Measurements from ENCODE around the gene WDR33.
A peak's percentile ranks its signal among the peaks of the same experiment; 100 is the strongest.

WDR33 gene

DNA sequence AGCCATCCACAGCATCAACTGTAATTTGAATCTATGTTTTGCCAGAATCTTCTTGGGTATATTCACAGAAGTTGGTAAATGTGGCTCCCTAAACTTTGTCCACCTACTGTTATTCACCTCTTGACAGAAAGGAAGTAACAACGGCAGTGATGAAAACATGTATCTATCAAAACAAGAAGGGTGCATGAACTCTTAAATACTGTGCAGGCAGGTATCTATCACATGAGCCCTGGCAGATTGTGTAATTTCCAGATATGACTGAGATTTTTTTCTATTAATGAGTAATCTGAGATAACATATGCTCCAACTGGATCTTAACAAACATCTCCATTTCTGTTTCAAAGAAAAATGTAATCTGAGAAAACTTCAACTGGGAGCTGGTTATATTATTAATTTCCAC lies 73.1 kb downstream of the WDR33 start:
- no peak overlapping the region for H3K27ac ChIP-seq (ENCODE audit: low read length)
- H3K4me1 ChIP-seq (ENCODE audit: control insufficient read depth, insufficient read depth, low read length): peaks cover 3% of the 10 kb centered on the region
- H3K9me3 ChIP-seq (ENCODE audit: control insufficient read depth in 2 of 2, low read length in 2 of 2): no peaks in the 10 kb centered on the region
- H3K4me3 ChIP-seq (ENCODE audit: low read length in 2 of 2): no peak overlapping the region
- H3K36me3 ChIP-seq (ENCODE audit: control insufficient read depth in 2 of 2, insufficient read depth in 2 of 2, low read length in 2 of 2): peaks cover 0 to 11% of the 10 kb centered on the region in 2 donors
- H3K9ac ChIP-seq (ENCODE audit: low read length in 2 of 2): no peak overlapping the region
- no peaks in the 10 kb centered on the region for H3K27me3 ChIP-seq (ENCODE audit: control insufficient read depth in 1 of 2, insufficient read depth in 2 of 2, low read length in 2 of 2)

DNA sequence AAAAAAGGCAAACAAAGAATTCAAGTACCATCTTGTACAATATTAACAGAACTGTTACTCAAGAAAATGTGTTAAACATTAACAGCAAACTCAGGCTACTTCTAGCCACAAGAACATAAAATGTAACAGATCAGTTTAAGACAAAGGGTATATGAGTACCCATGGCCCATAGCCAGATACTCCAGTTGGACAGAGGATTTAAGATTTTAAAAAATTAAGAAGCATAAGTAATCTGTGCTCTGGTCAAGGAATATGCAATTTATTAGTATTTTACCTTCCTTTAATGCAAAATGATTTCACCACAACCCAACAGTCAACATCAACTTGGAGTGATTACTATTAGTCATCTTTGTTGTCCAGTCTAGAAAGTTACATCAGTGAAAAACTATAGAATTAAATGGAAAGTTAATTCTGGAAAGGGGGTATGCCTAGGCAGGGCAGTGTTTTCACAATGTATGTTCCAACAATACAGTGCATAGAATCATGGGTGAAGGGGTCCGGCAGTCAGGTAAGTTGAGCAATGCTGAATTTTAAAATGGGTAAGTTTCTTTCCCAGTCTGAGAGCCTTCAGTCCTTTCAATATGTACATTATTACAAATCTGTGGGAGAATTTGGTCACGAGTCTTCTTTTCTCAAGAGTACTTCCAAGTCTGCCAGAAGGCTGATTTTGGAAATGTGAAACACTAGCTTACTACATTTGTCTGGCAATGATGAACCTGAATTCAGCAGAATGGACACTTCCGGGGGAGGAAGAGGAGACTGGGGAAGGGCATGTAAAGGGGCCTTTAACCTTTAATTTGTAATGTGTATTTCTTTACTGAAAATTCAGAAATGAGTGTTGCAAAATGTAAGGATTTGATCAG lies 75.2 kb downstream of the WDR33 start:
- Histone ChIP-seq H3K4me1 (ENCODE audit: control insufficient read depth, insufficient read depth, low read length) (peaks cover 3% of the 10 kb centered on the region), H3K27me3 (ENCODE audit: control insufficient read depth in 1 of 2, insufficient read depth in 2 of 2, low read length in 2 of 2) (no peaks in the 10 kb centered on the region), H3K9me3 (ENCODE audit: control insufficient read depth in 2 of 2, low read length in 2 of 2) (no peaks in the 10 kb centered on the region), H3K36me3 (ENCODE audit: control insufficient read depth in 2 of 2, insufficient read depth in 2 of 2, low read length in 2 of 2) (peaks cover 0 to 4% of the 10 kb centered on the region in 2 donors), H3K9ac (ENCODE audit: low read length in 2 of 2) (no peak overlapping the region), H3K4me3 (ENCODE audit: low read length in 2 of 2) (no peak overlapping the region), H3K27ac (ENCODE audit: low read length) (no peak overlapping the region)

DNA sequence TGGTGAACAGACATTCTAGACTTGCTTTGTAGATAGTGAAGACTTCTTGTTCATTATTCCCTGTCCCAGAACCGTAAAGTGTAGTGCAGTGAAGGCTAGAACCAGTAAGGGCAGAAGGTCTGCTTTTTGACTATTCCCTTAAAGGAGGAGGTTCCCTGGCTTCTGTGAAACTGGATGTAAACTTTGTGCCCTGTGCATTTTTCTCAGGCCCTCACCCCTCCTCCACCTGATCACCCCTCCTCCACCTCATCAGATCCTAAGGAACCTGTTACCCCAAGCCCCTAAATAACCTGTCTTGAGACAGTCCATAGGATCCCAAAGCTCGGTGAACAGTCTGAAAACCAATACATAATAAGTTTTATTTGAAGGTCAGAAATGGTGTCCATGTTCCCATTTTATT lies 75.9 kb downstream of the WDR33 start:
- Histone ChIP-seq H3K4me3 (ENCODE audit: low read length in 2 of 2) (no peak overlapping the region), H3K4me1 (ENCODE audit: control insufficient read depth, insufficient read depth, low read length) (peaks cover 3% of the 10 kb centered on the region), H3K9ac (ENCODE audit: low read length in 2 of 2) (no peak overlapping the region), H3K36me3 (ENCODE audit: control insufficient read depth in 2 of 2, insufficient read depth in 2 of 2, low read length in 2 of 2) (peaks cover 0 to under 1% of the 10 kb centered on the region in 2 donors), H3K9me3 (ENCODE audit: control insufficient read depth in 2 of 2, low read length in 2 of 2) (no peaks in the 10 kb centered on the region), H3K27ac (ENCODE audit: low read length) (no peak overlapping the region), H3K27me3 (ENCODE audit: control insufficient read depth in 1 of 2, insufficient read depth in 2 of 2, low read length in 2 of 2) (no peaks in the 10 kb centered on the region)

DNA sequence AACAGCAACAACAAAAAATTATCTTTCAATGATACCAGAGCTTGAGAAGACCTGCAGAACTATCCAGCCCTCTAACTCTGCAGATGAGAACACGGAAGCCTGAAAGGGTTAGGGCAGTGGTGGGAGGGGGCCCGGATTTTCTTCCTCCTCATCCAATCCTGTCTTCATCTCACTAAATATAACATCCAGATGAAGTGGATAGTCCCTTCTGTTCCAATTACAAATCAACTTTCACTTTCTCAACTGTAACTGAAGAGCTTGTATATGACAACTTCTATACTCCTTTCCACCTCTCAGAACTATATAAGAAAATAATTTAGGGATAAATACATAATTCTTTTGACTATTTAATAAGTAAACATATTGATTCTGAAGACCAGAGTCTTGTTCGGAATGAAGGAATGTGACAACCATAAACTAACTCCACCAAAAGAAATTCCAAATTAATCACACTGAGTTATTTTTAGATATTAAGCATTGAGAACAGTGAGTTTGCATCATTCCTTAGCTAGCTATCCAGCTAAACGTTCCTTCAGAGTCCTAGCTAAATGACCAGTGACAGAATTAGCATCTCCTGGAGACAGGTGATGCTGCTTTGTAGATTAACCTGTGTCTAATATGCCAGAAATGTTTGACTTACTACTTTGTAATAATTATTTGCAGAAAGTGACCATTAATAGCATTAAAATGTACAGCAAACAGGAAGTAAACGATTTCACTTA lies 77.0 kb downstream of the WDR33 start:
- Histone ChIP-seq H3K9me3 (ENCODE audit: control insufficient read depth in 2 of 2, low read length in 2 of 2) (no peaks in the 10 kb centered on the region), H3K4me3 (ENCODE audit: low read length in 2 of 2) (peak overlapping the region; percentile 2 to 52), H3K36me3 (ENCODE audit: control insufficient read depth in 2 of 2, insufficient read depth in 2 of 2, low read length in 2 of 2) (no peaks in the 10 kb centered on the region), H3K27ac (ENCODE audit: low read length) (no peak overlapping the region), H3K4me1 (ENCODE audit: control insufficient read depth, insufficient read depth, low read length) (peaks cover 3% of the 10 kb centered on the region), H3K9ac (ENCODE audit: low read length in 2 of 2) (peak overlapping the region in 1 of 2 donors; percentile 24), H3K27me3 (ENCODE audit: control insufficient read depth in 1 of 2, insufficient read depth in 2 of 2, low read length in 2 of 2) (no peaks in the 10 kb centered on the region)

DNA sequence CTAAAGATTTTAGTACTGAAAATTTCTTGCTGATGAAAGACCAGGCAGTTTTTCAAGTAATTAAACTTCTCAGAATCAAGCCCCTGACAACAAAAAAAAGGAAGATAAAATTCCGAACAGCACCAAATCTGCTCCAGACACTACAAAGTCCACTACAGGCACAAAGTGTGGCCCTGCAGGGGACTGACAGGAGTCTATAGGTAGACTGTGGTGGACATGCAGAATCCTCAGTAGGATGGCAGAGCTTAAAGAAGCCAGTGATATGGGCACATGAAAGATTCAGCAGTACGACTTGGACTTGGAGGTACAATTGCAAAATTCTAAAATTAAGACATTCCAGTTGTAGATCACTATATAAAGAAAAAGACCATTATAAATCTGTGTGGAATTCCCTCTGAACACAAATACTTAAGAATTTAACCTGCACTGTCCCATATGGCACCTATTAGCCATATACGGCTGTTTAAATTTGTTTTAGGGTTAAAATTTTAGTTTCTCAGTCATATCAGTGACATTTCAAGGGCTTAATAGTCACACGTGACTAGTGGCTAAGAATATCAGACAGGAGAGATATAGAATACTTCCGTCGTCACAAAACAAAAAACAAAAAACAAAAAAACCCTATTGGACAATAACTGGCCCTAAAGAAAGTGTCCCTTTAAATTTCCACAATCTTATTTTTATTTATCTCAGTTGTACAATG lies 77.7 kb downstream of the WDR33 start:
- Histone ChIP-seq H3K27me3 (ENCODE audit: control insufficient read depth in 1 of 2, insufficient read depth in 2 of 2, low read length in 2 of 2) (no peaks in the 10 kb centered on the region), H3K36me3 (ENCODE audit: control insufficient read depth in 2 of 2, insufficient read depth in 2 of 2, low read length in 2 of 2) (no peaks in the 10 kb centered on the region), H3K27ac (ENCODE audit: low read length) (no peak overlapping the region), H3K9me3 (ENCODE audit: control insufficient read depth in 2 of 2, low read length in 2 of 2) (no peaks in the 10 kb centered on the region), H3K4me1 (ENCODE audit: control insufficient read depth, insufficient read depth, low read length) (peaks cover 3% of the 10 kb centered on the region), H3K4me3 (ENCODE audit: low read length in 2 of 2) (peak overlapping the region; percentile 2 to 52), H3K9ac (ENCODE audit: low read length in 2 of 2) (peak overlapping the region in 1 of 2 donors; percentile 24)

DNA sequence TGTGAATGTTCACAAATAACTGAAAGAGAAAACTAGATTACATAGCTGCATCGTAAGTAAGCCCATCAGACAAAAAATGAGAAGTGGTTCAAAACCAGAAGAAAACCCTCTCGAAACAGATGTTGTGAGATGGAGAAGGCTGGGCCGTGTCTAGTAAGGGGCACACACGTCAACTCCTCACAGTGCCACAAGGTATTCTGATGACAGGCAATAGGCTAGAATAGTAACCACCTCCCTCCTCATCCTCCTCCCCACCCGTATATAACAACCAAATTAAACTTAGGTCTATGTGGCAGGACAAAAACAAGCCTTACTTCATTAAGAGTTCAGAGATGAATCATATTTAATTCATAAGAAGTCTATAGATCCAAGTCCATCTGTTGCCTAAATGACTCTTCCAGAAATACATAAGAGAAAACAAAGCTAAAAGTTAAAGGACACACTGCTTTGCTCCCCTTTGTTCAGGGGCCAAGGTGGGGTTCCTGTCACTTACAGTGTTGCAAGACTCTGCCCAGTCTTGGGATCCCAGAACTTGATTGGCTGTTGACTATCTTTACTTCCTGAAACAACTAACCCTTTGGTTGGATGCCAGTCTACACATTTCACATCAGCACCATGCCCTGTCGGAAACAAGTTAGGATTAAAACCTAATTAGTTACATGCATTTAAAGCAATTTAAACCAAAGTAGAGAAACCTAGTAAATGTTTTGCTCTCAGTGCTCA lies 84.7 kb downstream of the WDR33 start:
- Histone ChIP-seq H3K27me3 (ENCODE audit: control insufficient read depth in 1 of 2, insufficient read depth in 2 of 2, low read length in 2 of 2) (no peaks in the 10 kb centered on the region), H3K27ac (ENCODE audit: low read length) (no peak overlapping the region), H3K4me1 (ENCODE audit: control insufficient read depth, insufficient read depth, low read length) (no peaks in the 10 kb centered on the region)

DNA sequence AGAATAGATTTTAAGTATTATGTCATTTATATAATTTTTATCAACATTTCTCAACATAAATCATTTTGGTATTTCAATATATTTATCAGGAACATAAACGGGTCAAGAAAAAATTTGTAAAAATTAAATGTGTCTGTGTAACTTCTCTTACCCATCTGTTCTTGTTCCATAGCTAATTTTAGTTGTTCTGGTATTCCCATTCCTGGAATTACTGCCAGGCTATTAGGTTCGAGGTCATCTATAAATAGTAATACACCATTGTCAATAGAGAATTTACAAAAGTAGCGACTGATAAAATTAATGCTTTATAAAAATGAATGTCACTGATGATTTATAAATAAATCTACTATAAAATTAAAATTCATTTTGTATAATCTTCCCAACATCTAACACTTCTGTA lies 88.2 kb downstream of the WDR33 start:
- Histone ChIP-seq H3K4me1 (ENCODE audit: control insufficient read depth, insufficient read depth, low read length) (no peaks in the 10 kb centered on the region), H3K27ac (ENCODE audit: low read length) (no peak overlapping the region), H3K36me3 (ENCODE audit: control insufficient read depth in 2 of 2, insufficient read depth in 2 of 2, low read length in 2 of 2) (peaks cover 31 to 37% of the 10 kb centered on the region in 2 donors), H3K4me3 (ENCODE audit: low read length in 2 of 2) (no peak overlapping the region), H3K27me3 (ENCODE audit: control insufficient read depth in 1 of 2, insufficient read depth in 2 of 2, low read length in 2 of 2) (no peaks in the 10 kb centered on the region), H3K9ac (ENCODE audit: low read length in 2 of 2) (no peak overlapping the region), H3K9me3 (ENCODE audit: control insufficient read depth in 2 of 2, low read length in 2 of 2) (no peaks in the 10 kb centered on the region)

More for the DNA sequence above, 84.7 kb downstream of the WDR33 start:
- Histone ChIP-seq H3K9me3 (ENCODE audit: control insufficient read depth in 2 of 2, low read length in 2 of 2) (no peaks in the 10 kb centered on the region), H3K4me3 (ENCODE audit: low read length in 2 of 2) (no peak overlapping the region), H3K9ac (ENCODE audit: low read length in 2 of 2) (no peak overlapping the region), H3K36me3 (ENCODE audit: control insufficient read depth in 2 of 2, insufficient read depth in 2 of 2, low read length in 2 of 2) (peaks cover 16 to 19% of the 10 kb centered on the region in 2 donors)

DNA sequence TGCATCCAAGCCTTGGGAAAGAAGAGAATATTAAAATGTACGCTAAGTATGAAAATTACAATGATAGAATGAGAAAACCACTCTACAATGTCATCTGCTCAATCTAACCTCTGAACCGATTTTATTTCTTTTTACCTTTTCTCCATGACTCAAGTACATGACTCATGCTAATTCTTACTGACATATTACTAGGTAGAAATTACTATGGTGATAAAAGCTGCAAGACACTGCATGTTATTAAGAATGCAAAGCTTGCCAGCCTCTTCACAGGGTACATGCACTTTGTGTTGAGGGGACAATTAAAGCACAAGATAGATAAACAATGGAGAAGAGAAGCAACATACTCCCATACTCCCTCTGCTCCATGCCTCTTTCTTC lies 89.0 kb downstream of the WDR33 start:
- peaks cover 31 to 39% of the 10 kb centered on the region in 2 donors for H3K36me3 ChIP-seq (ENCODE audit: control insufficient read depth in 2 of 2, insufficient read depth in 2 of 2, low read length in 2 of 2)
- H3K9ac ChIP-seq (ENCODE audit: low read length in 2 of 2): no peak overlapping the region
- H3K9me3 ChIP-seq (ENCODE audit: control insufficient read depth in 2 of 2, low read length in 2 of 2): no peaks in the 10 kb centered on the region
- no peak overlapping the region for H3K27ac ChIP-seq (ENCODE audit: low read length)
- H3K4me3 ChIP-seq (ENCODE audit: low read length in 2 of 2): no peak overlapping the region
- H3K27me3 ChIP-seq (ENCODE audit: control insufficient read depth in 1 of 2, insufficient read depth in 2 of 2, low read length in 2 of 2): no peaks in the 10 kb centered on the region
- no peaks in the 10 kb centered on the region for H3K4me1 ChIP-seq (ENCODE audit: control insufficient read depth, insufficient read depth, low read length)

DNA sequence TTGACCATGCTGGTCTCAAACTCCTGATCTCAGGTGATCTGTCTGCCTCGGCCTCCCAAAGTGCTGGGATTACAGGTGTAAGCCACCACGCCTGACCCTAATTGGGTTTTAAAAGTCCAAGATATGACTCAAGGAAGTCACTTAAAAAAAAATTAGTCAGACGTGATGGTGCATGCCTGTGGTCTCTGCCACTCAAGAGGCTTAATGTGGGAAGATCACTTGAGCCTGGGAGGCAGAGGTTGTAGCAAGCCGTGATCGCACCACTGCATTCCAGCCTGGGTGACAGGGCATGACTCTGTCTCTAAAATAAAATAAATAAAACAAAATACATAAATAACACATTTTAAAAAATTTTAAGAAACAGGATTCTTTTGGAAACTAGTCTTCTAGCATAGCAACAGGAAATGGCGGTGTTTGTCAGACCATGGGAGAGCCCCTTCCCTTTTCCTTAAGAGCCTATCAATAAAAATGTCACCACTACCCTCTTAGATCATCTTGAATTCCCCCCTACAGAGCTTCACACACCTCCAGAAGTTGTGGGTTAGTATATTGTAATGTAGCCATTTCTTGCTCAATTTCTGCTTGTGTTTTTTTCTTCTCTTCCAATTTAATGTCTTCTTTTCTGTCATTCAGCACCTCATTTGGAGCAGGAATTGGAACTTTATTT lies 89.5 kb downstream of the WDR33 start:
- H3K9me3 ChIP-seq (ENCODE audit: control insufficient read depth in 2 of 2, low read length in 2 of 2): no peaks in the 10 kb centered on the region
- no peak overlapping the region for H3K4me3 ChIP-seq (ENCODE audit: low read length in 2 of 2)
- H3K27me3 ChIP-seq (ENCODE audit: control insufficient read depth in 1 of 2, insufficient read depth in 2 of 2, low read length in 2 of 2): no peaks in the 10 kb centered on the region
- no peak overlapping the region for H3K9ac ChIP-seq (ENCODE audit: low read length in 2 of 2)
- H3K36me3 ChIP-seq (ENCODE audit: control insufficient read depth in 2 of 2, insufficient read depth in 2 of 2, low read length in 2 of 2): peaks cover 36 to 42% of the 10 kb centered on the region in 2 donors
- no peaks in the 10 kb centered on the region for H3K4me1 ChIP-seq (ENCODE audit: control insufficient read depth, insufficient read depth, low read length)
- H3K27ac ChIP-seq (ENCODE audit: low read length): no peak overlapping the region
